Measurements from ENCODE around the gene TMEM144.

TMEM144 gene

DNA sequence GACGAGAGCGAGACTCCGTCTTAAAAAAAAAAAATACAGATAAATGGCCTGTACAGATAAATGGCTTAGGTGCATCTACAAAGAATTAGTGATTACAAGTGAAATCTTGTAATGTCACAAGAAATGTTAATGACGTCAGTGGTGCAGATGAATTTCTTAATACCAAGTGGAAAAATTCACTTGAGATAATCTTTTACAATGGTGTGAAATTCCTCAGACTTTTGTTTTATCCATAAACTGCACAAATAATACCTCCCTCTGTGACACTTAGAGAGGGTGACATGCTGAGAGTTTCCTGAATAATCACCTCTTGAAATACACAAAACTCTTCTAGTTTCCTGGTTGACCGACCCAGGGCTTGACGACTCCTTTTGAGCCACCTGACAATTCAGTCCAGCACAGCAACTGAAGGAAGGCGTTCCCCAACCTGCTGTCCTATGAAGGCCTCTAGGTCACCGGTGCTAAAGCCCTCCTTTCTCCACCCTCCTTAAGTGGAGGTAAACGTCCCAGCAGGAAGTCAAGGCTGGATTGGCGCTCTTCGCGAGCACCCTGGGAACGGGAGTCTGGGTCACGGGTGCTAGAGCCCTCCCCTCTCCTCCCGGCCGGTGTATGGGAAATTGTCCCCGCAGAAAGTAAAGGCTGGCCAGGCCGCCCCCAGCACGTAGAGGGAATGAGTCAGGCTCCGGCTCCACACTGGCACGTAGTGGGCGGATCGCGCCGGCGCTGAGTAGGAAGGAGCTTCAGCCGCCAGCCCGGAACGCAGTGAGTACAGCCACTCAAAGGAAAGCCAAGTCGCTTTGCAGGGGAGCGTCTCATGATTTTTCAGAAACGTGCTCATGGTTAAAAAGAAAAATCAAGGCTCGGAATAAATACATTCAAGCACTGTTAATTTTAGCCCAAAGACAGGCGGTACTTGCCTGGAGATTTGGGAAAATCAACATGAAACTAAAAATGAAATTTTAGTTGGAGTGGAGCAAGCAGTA is at the start of gene TMEM144:
TMEM144 (plus strand) TSS at position 662 of the 983 bp plus-strand sequence. CDS start 2,182 bp downstream, outside the sequence.
- DNase-seq, result no peak

DNA sequence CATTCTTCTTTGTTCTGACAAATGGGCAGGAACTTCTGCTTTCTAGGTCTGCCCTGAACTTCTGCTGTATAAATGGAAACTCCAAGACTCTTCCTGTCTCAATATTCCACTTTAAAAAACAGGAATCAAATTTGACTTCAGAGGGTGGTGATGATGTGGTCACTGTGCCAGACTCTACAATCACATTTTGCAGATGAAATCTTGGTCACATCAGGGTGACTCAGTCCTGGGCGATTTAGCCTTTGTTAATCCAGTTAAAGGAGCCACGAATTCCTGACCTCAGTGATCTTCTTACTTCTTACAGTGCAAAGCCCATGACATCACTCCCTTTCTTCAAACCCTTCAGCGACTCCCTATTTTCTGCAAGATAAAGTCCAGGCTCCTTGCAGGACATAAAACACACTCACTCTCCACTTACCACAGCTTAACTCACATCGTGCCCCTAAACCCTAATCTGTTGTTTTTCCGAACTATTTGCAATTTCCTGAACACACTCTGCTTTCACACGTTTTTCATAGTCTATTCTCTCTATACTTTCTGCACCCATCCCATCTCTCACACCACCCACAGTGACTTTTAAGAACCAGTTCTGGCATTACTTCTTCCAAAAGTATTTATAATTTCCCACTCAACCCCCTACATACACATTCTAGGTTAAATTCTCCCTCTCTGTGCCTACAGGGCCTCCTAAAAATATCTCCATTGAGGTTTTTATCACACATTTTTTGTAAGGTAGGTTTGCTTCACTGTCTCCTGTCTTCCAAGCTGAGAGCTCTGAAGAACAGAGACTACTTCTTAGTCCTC is 48.5 kb upstream of the TMEM144 start:
- DNase-seq, result no peak

DNA sequence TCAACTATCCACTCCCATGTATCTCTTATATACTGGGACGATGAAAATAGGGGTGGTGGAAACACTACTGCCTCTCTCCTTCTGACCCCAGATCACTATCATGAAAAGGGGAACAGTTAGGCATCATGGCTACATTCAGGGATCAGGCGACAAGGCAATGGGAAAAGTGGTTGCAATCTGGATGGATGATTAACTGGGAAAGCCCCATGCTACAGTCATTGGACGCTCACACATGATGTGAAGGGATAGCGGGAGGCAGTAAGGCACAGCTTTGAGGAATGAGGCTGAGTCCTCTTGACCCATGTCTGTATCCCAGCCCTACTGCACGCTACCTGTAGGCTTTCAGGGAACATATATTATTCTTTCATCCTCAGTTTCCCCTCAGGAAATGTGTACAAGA is 47.7 kb upstream of the TMEM144 start:
- no peak for DNase-seq

DNA sequence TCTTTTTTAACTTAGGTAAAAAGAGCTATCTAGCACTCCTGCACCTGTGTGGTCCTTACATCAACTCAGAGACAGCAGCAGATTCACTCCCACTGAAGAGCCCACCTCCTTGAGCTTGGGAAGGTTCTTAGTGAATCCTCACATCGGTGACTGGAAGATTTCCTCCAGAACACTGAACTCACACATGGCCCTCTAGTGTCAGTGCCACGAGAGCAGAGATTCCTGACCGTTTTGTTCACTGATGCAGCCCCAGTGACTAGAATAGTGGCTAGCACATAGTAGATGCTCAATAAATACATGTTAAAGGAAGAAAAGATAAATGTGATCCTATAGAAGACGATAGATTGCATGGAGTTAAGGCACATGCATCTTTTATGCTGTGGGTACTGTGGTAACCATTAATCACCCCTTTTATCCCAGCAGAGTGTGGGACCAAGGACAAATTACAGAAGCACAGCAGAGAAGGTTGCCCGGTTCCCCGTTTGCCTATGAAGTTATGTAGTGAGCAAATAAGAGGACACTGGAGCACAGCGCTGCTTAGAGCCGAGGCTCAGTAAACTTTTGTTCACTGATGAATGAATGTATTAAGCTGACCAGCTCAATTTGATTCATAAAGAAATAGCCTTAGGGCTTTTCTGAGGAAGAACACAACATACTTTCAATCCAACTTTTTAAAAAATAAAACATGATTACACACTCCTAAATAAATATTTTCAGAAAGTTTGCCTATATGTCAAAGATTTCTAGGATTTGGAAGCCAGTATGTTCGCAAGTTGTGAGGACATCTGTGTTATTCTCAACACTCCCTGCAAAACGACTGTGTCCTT is 46.1 kb upstream of the TMEM144 start:
- DNase-seq, result no peak

DNA sequence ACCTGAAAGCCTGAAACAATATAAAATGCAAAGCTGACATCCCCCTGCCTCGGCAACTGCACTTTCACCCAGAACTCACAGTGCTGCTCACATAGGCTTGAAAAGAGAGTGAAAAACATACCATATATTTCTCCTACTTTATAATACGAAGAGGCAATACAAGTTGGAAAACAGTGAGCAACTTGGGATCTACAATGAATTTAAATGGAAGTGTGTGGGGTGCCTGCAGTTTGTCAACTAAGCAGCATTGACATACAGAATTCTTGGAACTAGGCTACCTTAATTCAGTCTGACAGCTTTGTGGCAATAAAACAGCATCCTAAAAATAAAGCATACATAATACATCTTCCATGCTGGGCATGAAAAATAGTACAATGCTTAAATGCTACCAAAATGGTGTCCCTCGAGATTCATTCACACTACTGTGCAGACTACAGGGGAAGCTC is 45.5 kb upstream of the TMEM144 start:
- no peak for DNase-seq

DNA sequence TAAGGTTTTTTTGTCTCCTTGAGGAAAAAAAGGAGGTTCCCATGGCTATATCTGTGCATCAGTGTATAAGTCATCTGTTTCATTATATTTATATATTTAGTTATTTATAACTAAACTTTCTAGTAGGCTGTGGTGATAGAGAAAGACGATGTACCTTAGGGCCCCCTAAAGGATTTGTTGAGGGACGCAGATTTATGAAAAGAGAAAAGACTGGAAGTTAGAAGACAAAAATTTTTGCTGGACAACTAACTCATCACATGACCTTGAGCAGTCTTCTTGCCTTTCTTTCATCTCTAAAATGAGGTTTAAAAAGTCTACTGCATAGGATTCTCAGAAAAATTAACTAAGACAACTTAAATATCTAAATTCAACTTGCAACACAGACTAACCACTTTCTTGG is 43.6 kb upstream of the TMEM144 start:
- no peak for DNase-seq

DNA sequence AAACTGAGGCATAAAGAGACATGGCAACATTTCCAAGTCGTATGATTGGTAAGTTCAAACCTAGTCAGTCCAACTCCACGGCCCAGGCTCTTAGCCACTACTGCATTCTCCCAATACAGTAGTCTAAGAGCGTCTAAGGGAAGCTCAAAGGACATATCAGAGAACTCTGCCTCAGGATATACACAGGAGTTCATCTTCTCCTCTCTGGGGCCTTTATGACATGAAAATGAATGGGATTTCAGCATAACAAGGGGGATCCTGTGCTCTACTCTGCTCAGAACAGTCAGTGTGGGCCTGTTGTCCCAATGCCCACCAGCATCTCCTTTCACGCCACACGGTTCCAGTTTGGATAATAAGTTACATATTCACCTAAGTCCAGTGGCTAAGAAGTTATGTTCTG is 41.7 kb upstream of the TMEM144 start:
- no peak for DNase-seq

DNA sequence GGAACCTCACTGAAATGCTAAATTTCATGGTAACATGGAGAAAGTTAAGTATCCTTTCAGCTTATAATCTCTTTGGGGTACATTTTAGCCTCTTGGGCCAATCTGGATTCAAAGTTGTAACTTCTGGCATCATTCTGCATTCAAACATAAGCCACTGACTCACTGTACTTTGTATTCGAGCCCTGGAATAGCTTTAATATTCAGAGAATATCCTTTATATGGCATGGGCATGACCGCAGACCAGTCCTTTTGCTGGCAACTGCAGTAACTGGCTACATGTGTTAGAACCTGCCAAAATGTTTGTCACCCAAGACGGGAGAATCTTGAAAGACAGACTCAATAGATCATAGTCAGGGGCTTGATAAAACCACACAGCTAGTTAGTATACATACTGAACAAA is 40.8 kb upstream of the TMEM144 start:
- no peak for DNase-seq

DNA sequence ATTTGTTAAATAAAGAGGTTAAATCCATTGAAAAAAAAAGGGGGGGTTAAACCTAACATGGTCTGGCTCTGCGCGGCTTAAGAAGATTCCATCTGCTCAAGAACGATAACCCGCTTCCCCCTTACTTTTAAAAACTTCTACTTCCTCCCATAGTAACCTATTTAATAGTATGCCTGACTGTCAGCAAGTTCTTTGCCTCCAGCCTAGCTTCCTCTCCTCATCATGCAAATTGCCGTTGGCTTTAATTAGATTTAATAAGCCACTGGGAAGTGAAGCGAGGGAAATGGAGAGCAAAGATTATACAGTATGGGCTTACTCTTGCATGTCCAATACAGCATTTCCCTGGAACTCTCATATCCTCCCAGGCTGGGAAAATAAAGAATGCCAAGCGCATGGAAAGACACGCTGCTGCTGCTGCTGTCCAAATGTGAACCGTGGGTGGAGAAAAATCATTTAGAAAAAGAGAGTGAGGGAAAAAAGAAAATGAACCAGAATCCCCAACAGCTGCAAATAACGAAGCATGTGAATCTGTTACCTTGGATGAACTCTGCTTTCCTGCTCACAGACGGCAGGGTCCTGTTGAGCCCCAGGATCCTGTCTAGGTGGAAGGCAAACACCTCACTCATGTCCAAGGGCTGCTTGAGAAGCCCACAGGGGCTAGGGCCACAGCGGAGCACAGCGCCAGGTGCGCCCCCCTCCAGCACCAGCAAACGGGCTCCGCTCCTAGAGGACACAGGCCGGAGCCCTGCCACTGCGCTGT is 40.2 kb upstream of the TMEM144 start:
- DNase-seq, result no peak

DNA sequence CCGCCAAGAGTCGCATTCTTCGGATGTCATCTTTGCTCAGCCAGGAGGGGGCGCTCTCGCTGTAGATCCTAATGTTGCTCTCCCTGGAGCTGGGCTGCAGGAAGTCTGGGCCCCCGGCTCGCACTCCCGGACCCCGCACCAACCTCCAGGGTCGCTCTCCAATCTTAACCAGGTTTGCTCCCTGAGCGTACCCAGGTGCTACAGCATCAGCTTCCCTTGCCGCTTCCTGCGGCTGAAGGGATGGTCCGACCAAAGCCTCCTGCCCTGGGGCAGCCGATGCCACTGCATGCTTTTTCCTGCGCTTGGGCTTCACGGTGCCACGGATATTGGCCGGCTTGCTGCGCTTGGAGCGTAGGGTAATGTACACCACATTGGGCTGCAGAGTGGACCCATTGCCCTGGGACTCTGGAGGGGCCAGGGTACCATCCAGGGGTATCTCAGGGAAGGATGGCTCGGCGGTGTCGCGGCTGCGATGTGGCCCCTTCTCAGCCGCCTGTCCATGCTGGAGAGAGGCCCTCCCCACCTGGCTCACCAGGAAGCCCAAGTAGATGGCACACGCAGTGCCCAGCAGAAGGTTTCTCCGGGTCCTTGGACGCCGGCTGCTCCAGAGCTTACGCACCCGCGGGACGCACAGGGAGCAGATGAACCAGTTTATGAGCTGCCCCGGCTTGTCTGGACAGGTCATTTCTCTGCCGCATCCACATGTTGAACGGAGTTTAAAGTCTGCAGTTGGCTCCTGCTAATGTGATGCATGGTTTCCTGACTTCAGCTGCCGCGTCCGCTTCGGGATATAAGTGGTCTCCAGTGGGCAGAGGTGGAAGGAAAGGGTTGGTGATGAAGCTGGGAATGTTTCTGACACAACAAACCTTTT is 39.4 kb upstream of the TMEM144 start:
- no peak for DNase-seq

DNA sequence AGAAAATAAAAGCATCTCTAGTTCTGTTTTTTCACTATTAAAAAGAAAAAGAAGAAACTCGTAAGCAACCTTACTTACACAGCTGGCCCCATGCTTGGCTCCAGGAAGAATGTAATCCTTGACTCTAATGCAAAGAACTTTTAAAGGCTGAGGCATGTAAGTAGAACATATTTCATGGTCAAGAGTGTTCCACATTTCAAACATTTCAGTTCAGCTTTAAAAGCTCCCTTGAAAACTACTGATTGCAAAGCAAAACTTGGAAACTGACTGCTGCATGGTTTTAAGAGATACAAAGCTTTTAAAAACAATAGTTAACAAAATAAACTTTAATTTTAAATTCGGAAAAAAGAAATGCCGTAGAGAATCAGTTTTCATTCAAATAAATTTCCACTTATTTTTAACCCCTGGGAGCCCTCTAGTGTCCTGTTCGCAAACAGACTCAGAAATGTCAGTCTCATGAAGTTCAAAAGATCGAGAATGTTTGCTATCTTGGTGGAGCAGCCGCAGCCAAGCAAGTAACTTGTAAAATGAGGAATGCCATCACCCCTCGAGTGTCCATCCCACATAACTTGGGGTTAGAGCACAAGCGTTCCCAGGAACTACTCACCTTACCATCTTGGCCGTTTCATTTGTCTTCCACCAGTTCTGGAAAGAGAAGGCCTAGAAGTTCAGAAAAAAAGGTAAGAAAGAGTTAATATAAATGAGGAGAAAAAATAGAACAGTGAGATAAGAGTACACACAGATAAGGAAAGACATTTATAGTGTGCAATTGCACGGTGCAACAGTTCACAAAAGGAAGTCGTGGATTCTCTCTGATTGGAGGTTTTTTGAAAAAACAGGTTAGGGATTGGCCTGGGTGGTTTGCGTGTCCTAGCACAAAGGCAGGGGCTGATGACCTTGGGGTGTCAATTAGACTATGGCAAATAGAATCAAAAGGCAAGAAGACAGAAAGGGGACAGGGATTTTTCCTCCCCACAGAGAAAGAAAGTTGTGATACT is 37.7 kb upstream of the TMEM144 start, which contains the start of gene GASK1B:
GASK1B (minus strand) TSS at position 765 of the 998 bp plus-strand sequence. CDS start 1,650 bp downstream, outside the sequence.
- DNase-seq, result no peak

DNA sequence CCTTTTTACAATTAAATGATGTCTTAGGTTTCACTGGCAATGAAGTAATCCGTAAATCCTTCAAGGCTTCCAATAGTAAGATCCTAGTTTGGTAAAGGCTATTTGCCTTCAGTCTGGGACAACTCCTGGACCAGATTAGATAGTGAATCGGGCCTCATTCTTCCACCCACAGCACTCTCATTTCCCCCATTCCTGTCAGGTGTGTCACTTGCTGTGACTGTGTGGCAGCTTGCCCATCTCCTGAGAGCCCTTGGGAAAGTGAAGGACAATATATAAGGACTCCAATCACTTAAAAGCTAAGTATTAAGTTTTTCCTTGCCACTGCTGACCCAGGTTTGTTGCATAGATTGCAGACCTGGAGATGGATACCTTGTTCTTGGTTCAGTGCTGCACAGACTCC is 34.2 kb upstream of the TMEM144 start:
- no peak for DNase-seq

DNA sequence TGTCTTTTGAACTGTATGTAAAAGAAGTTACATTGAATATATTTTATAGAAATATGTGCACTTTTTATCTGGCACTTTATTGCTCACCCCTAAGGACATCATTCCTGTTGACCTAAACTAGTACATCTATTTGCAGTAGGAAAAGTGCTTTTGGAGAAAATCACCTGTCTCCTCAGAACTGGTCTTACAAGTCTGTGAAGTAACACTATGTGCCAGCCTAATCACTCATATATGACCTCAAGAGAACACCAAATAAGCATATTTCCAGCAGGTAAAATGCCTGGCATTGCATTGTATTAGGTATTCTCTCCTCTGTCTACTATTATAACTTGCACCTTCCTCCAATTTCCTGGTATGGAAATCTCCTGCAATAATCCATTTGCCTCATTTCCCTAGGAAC is 33.5 kb upstream of the TMEM144 start:
- DNase-seq, result no peak

DNA sequence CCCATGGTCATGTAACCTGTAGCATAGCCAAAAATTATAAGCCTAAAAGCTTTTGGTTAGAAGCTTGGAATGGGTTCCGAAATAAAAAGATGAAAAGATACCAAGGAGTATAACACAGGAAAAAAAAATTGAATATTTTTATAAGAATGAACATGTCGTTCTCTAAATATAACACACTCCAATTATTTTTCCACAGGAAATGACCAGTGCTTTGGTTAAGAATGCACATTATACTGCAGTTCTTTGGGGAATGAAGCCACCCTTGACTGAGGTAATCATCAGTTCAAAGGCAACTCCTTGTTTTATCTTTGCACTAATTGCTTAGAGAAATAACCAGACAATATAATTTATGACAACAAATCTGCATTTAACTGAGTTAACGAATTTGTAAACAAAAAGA is 30.8 kb upstream of the TMEM144 start:
- DNase-seq, result no peak

DNA sequence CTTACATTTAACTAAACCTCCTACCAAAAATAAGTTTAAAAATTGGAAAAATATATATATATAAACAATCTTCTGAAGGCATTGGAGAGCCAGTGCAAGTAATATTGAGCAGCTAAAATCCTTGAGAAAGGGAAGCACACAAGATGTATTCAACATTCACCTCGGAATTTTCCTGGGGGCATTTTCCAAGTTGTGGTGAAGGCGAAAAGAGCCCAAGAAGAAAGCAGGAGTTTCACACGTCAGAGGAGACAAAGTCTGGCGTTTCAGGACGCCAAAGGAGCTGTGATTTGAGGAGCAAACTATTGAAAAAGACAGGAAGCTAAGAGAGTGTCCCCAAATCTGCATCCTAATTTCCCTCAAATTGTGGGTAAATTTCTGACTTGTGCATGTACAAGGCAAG is 28.4 kb upstream of the TMEM144 start:
- no peak for DNase-seq

DNA sequence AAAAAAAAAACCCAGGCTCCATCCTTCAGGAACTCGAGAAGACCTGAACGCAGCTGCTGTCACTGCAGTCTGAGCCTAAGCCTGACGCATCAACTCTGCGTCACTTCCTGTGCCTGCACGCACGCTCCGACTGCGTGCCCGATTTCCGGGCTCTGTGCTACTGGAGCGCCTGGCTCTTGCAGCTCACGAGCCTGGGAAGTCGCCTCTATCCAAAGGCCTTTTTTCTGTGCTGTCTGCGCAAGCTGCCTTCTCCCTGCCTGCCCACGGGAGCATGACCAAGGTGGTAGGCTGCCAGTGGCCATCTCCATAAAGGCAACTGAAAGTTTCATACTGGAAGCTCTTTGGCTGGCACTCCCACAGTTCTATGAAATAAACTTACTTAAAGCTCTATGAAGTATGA is 27.6 kb upstream of the TMEM144 start:
- no peak for DNase-seq

DNA sequence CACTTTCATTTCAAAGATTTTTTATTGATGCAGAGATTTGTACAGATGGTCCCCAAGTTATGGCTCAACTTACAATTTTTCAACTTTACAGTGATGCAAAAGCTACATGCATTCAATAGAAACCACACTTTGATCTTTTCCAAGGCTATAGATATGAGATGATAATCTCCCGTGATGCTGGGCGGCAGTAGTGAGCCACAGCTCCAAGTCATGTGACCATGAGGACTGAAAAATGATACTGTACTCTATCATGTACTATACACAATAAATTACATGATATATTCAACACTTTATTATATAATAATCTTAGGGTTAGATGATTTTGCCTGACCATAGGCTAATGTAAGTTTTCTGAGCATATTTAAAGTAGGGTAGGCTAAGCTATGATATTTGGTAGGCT is 23.5 kb upstream of the TMEM144 start:
- no peak for DNase-seq

DNA sequence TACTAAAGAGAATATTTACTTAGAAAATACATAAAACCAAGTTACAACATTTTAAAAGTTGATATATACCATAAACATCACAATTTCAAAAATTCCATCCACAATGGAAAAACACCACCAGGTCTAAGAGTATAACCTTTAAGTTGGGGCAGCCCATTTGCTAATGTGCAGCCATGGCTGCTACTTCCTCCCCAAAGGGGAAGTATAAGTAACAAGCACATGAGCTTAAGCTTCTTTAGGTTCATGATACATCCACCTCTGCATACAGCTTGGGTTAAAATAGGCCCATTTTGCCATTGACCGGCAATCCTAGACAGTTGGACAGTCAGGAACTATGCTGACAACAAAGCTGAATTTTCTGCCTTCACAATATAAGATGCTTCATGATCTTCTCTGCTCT is 20.9 kb upstream of the TMEM144 start:
- DNase-seq, result no peak

DNA sequence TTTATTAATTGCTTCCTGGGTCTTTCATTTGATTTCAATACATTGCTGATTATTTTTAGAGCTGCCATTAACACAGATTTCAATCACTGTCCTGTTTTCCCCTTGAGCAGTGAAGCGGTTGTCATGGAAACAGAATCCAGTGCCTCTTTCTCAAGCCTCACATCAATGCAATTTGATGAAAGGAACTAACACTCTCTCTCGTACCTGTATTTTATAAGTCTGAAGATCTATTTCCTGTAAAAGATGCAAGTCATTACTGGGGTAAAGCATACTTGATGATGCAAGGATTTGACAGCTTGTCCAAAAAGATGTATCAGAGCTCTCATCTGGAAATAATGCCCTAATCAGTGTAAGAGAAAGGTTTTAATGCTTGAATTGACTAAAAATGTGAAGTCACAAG is 19.6 kb upstream of the TMEM144 start:
- no peak for DNase-seq
